NT2/D1 (cell line): Measurements from ENCODE around the gene PPP1R12B.

Experiments
- SUZ12 ChIP-seq: IDR thresholded peaks from 2 replicates; pipeline ENCODE4 v1.6.1; 2011; ENCODE audit not compliant: insufficient read length, insufficient read depth; ENCODE audit errors: extremely low read depth
- YY1 ChIP-seq: IDR thresholded peaks from 2 replicates; pipeline ENCODE4 v1.6.1; 2011; ENCODE audit not compliant: insufficient read length, insufficient read depth
- ZNF274 ChIP-seq: IDR thresholded peaks from 2 replicates; pipeline ENCODE4 v1.6.1; 2011; ENCODE audit warnings: mild to moderate bottlenecking, low read depth, low read length

DNA sequence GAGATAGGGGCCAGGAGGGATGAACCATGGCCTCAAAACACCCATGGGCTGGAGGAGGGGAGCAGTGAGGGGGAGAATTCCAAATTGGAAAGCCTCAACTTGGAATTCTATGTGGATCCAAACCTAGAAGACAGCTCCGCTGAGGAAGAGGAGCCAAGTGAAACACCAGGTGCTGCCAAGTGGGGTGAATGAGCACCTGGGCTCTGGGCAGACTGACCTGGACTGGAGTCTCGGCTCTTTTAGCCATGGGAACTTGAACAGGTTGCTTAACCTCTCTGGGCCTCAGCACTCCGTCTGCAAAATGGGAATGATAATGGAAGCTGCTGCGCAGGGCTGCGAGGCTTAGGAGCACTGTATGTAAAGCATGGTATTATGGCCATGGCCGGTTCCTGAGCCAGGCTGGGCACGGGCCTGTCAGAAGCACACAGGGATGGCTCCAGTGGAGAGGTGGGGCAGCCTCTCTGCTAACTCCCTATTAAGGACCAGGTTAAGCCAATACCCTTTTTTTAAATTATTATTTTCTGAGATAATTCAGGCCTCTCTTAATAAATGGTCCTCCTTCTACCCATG, 280.2 kb downstream of the PPP1R12B start:
- TF ChIP-seq YY1 (no peak), SUZ12 (no peak), ZNF274 (no peak)
